Anterior cingulate cortex (tissue), 58 donors: ENCODE data around the gene TMEM156.
"Not testable (repeated sequence)": the region's sequence is repeated elsewhere in the genome, so short reads cannot be mapped to it uniquely, and the experiment has no call there.

Experiments
- DNase-seq, 58 donors: peaks; one replicate each; lab custom pipeline; 2025; lab: John Stamatoyannopoulos, UW

TMEM156 gene

DNA sequence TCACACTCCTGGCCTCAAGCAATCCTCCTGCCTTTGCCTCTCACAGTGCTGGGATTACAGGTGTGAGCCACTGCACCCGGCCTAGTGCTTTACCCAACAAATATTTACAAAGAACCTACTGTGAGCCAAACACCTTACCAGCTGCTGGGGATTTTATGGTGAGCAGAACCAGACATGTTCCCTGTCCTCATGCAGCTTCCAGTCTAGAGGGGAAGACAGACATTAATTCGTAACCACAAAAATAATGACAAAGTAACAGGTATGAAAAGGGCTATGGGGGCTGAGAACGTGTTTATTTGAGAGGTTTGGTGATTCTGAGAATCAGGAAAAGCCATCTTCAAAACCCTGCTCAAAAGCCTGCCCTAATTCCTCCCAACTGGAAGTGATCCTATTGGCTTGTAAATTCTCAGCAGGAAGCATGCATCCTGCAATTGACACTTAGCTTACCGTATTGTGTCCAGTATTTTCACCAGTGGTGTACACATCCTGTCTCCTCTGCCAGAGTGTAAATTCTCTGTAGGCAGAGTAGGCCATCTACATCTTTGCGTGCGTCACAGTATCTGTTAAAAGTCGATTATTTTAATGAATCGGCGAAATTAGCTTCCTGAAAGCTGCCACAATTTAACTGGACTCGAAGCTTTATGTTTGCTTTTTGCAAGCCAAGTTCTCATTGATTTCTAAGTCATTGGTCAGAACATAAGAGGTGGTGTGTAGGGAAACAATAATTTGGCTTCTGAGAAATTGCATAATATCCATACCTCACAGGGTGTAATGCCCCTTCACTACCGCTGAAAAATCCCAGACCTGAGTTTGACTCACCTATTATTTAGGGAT is 67.0 kb downstream of the TMEM156 start:
- DNase-seq: no peak

GRCh38 chr4:38959248-38959647 is 73.0 kb downstream of the TMEM156 start:
- DNase-seq: not testable (repeated sequence)

- DNase-seq: no peak
These were observed 73.6 kb downstream of the TMEM156 start for GRCh38 chr4:38958453-38959190.

GRCh38 chr4:38957893-38958292 is 74.3 kb downstream of the TMEM156 start:
- no peak for DNase-seq

DNA sequence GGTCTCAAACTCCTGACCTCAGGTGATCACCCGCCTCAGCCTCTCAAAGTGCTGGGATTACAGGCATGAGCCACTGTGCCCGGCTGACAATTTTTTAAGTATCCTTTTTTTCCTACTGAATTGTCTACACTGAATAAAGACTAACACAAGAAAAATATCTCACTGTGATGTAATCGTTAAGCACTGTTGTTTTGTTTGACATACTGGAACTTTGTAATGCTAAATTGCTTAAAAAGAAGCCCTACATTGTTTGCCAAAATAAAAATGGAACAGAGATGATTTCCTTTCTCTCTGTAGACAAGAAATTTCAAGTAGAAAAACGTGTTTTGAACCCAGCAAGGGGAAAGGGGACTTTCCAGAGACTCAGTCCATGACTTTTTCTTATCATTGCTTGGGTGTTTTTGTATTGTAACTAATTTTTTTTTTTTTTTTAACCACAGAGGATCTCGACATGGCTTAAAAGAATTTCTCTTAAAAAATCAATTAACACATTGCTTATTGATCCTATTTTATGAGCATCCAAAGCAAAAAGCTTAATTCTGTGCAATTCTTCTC is 74.9 kb downstream of the TMEM156 start:
- DNase-seq: no peak

DNA sequence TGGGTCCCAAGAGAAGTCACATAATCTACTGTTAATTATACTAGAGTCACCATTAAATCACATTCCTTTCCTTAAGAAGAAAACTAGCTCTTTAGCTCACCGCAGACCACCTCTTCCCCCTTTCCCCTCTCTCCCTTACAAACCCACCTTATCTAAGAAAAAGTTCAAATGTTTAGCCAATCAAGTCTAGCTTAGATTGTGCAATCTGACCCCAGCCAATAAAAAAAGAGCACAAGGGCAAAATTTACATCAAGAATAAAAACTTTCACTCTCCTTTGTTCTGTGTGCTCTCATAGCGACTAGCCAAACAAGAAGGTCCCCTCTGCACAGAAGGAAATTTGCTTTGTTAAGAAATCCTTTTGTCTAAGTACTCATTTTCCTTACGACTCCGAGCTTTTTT is 76.3 kb downstream of the TMEM156 start:
- DNase-seq: no peak

- no peak for DNase-seq
These were observed 77.5 kb downstream of the TMEM156 start for GRCh38 chr4:38954727-38955126.

DNA sequence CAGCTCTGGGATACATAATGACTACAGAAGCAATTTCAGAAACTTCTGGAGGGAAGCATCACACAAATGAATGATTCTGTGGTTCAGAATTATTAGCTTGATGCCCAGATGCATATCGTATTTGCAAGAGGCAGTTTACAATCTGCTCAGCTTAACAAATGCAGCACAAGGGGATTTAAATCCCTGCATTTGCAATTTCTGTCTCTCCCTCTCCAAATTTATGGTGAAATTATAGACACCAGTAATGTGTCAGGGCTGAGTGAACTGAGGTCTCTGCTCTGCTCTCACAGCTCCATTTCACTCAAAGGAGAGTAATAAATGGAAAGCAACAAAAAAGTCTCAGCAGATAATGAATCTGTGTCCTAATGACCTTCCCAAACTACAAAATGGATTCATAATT is 80.2 kb downstream of the TMEM156 start:
- DNase-seq: no peak

DNA sequence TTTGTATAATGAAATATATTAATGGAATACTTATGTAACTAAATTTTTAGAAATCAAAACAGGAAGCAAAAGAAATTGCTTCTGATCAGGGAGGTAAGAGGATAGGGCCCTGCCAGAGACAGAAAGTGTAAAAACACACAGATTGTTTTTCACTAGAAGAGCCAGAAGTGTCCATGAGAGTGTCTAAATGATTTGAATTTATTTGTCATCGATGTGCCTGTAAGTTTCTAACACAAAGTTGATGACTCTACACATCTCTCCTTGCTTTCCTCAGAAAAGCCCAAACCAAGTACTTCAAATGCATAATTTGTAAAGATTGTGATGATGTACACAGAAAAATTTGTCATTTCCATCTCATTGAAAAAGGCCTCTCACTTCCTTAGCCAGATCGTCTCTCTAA is 80.6 kb downstream of the TMEM156 start:
- DNase-seq: no peak

- no peak for DNase-seq
These were observed 81.5 kb downstream of the TMEM156 start for GRCh38 chr4:38950734-38951133.

DNA sequence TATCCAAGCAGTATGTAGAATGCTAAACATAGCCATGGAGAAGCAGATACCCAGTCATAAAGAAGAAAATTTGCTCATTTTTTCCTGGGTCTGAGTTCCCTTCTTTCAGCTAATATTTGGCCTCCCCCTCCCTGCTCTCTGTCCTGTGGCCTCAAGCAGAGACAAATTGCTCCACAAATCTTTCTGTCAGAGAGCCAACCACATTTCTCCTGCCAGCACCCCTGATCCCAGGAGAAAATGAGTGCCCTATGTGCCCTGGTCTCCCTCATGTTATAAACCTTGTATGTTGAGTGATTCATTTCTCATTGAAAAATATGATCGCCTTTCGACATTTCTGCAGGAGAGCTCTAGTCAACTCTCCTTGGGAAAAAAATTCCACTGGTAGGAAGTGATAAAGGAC is 82.0 kb downstream of the TMEM156 start:
- DNase-seq: no peak

DNA sequence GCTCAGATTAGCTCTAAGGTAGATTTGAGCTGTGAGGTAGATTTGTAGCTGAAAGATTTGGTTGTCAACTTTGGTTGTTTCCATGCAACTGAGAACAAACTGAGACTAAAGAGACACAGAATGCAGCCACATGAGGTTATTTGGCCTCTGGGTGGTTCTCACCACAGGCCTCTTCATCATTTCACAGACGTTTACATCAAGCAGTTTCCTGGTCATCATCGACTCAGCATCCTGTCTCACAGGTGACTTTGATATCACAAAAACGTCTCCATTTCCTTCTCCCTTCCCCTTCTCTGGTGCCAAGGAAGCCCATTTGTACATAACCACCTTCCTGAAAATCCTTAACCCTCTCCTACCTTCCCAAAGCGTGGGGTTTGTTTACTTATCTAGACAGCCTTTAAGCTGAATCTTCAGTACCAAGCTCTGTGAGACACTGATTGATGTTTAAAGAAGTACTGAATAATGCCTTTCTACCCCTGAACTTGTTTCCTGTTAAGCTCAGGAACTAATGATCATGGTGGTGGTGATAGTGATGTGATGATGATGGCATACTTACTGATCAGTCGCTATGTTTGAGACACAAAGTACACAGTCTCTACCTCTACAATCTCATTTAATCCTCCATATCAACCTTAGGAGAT is 82.7 kb downstream of the TMEM156 start:
- no peak for DNase-seq

DNA sequence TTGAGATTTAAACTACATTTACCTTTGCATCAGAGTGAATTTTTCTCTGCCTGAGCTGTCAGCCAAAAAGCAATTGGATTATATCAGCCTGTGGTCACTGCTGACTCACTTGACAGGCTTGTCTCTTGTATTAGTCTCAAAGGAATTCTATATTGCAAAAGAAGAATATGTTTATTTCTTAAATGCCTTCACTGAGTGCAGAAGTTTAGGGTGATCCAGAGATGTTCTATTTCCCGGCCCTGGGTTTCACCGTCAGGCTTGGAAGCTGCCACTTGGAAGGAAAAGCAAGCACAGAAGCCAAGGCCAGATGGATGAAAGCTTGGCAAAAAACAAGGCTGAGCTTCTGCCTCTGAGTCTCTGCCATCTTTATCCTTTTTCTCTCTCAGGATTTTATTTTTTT is 83.7 kb downstream of the TMEM156 start:
- peak in 40 of 58 donors; percentile 4 to 54 (median 28) for DNase-seq

DNA sequence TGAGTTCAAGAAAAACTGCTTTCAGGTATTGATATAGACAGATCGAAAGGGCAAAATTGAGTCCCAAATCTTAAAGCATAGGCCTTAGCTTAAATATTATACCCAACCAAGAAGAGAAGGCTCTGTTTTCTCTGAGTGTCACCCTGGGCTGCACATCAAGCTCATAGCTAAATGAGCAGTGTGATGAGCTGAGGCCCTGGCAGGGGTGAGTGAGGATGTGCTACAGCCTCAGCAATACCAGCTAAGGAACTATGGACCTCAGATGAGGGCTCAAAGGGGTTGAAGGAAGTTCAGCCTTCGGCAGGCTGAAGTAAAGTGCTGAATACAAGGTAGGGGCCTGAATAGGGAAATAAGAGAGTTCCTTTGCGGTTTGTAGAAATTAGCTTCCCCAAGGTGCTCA is 85.3 kb downstream of the TMEM156 start:
- DNase-seq: no peak

- no peak for DNase-seq
These were observed 87.8 kb downstream of the TMEM156 start for GRCh38 chr4:38944440-38944839.

DNA sequence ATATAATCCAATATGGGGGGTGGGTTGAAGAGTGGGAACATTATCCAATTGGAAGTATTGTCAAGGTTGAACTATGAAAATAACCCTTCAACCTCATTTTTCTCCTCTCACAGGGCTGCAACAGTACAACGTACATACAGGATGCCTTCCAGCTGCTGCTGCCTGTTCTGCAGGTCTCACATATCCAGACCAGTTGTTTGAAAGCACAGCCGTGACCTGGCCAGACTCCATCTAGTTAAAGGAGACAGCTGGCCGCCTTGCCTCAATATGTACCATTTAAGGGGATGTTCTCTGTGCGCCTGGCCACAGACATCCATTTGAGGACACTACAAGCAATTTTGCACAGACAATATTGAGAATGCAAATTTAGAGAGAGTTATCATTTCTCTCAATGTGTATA is 88.9 kb downstream of the TMEM156 start:
- DNase-seq: no peak

DNA sequence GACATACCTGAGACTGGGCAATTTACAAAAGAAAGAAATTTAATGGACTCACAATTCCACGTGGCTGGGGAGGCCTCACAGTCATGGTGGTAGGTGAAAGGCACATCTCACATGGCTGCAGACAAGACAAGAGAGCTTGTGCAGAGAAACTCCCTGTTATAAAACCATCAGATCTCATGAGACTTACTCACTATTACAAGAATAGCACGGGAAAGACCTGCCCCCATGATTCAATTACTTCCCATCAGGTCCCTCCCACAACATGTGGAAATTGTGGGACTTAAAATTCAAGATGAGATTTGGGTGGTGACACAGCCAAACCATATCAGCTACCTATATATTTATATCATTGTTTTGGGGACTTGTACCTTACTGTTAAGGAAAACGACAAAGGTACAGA is 90.3 kb downstream of the TMEM156 start:
- not testable (repeated sequence) for DNase-seq

DNA sequence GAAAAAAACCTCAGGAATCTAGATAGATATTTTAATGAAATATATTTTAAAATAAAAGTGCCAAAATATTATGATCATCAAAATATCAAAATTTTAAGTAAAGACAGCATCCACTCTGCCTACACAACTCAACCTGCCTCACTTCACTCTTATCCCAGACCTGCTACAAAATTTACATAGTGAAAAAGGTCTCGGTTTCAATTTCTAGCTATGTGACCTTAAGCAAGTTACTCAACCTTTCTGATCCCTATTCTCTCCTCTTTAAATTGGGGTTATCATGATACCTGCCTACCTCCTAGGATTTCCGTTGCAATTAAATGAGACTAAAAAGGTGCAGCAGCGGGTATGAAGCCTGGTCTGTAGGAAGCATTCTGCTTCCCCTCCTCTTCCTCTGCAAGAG is 91.7 kb downstream of the TMEM156 start:
- DNase-seq: no peak

DNA sequence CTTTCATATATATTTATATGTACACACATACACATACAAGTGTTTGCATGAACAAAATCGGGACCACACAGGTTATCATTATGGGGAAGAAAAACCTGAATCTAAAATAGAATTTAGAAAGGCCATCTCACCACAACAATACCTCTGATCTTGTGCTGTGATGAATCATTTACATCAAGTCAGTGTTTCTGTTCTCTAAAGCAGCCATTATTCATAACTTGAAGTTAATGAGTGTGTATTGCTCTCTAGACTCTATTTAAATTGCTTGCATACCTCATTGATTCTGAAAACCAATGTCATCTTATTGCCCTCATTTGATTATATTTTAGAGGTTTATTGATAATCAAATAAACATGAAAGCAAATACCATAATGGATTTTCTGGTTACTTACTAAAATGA is 93.0 kb downstream of the TMEM156 start:
- no peak for DNase-seq

DNA sequence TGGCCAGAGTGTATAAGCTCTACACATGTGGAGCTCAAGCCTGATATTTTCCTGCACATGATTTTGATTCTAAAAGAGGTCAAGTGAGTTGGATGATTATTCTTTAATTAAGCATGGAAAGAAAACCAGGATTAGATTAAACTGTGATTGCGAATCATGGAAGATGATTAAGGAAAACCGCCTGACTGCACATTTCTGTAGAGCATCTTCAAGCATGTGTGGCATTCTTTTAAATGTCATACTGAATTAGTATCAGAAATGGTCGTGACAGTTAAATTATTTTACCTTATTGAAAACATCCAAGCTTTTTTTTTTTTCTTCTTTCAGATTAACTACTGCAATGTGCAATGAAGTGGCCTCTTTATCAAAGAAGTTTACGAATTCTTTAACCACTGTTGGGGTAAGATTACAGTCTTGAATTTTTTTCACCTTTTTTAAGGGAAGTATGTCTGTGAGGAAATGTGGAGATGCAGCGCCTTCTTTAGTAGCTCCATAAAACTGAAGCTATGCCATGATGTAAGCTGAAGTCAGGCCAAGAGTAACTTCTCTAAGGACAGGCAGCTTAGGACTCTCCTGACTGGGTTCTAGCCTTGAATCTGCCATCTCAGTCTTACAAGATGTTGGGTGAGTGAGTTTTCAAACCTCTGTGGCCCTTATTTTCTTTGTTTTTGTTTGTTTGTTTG is 96.7 kb downstream of the TMEM156 start:
- no peak for DNase-seq

DNA sequence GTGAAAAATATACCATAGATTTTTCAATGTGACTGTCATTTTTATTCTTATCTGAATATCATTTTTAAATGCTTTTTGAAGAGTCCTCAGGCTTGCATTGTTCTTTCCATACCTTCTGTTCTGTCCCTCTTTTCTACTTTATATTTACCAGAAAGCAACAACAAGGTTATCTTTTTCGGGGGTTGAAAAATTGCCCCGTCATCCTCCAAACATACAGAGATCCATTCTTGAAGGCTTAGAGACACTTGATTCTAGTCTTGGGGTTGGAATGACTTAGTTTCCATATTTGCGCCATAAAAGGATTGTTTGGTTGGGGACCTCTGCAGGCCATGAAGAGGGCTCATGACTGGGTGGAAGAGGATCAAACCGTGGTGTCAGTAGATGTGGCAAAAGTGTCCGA is 101.1 kb downstream of the TMEM156 start:
- DNase-seq: no peak
